CD14-positive monocyte (primary cell): ENCODE measurements around the gene TRAPPC3L. TPM values are rescaled to one million over a fixed set of nuclear protein-coding genes. Genes with fewer than 3 reads are reported as not detected.

ENCODE experiments used
- DNase-seq, 3 donors: peaks; one replicate each; pipeline ENCODE4 v3.0.0-alpha.2; 2011 to 2022
- H2AFZ ChIP-seq: 2 replicates; pipeline ENCODE4 v1.6.0; 2012; ENCODE audit warnings: mild to moderate bottlenecking, low read depth, low read length, inconsistent platforms; ENCODE audit not compliant: insufficient read depth, poor library complexity, severe bottlenecking
- H3K27ac ChIP-seq, 2 donors: 1 replicate in 1 of 2; 2 replicates in 1 of 2; pipeline ENCODE4 v1.5.1; 2012 to 2013; ENCODE audit warnings: low read length in 2 of 2, control low read depth in 1 of 2, inconsistent platforms in 1 of 2, low read depth in 1 of 2, mild to moderate bottlenecking in 1 of 2
- H3K27me3 ChIP-seq, 2 donors: one replicate each; pipeline versions ENCODE4 v1.6.0 to v1.6.1; 2011 to 2013; ENCODE audit warnings: low read length in 2 of 2; ENCODE audit not compliant: control insufficient read depth in 2 of 2, insufficient read depth in 2 of 2
- H3K36me3 ChIP-seq, 2 donors: replicated peaks in 1 of 2; 1 replicate in 1 of 2; 2 replicates in 1 of 2; pipeline versions ENCODE4 v1.5.1 to v1.6.1; 2012 to 2013; ENCODE audit warnings: low read length in 2 of 2, control low read depth in 1 of 2, inconsistent platforms in 1 of 2, mild to moderate bottlenecking in 1 of 2; ENCODE audit not compliant: insufficient read depth in 2 of 2, control insufficient read depth in 1 of 2
- H3K4me1 ChIP-seq, 2 donors: 1 replicate in 1 of 2; 2 replicates in 1 of 2; pipeline versions ENCODE4 v1.5.1 to v1.6.1; 2012 to 2013; ENCODE audit warnings: low read length in 2 of 2, control low read depth in 1 of 2, inconsistent platforms in 1 of 2, mild to moderate bottlenecking in 1 of 2, moderate library complexity in 1 of 2; ENCODE audit not compliant: insufficient read depth in 2 of 2, control insufficient read depth in 1 of 2
- H3K4me2 ChIP-seq: replicated peaks from 2 replicates; pipeline ENCODE3; 2012; ENCODE audit warnings: low read length, moderate library complexity, mild to moderate bottlenecking; ENCODE audit not compliant: poor library complexity, severe bottlenecking; ENCODE audit errors: extremely low read depth
- H3K4me3 ChIP-seq, 3 experiments: fragments of 200-600 bp in 1 of 3; sonication (generic) in 1 of 3; replicated peaks in 1 of 3; 1 replicate in 2 of 3; 2 replicates in 1 of 3; pipeline ENCODE4 v1.5.1; 2011 to 2013; ENCODE audit warnings: low read length in 3 of 3, mild to moderate bottlenecking in 3 of 3, control low read depth in 2 of 3, low read depth in 2 of 3, inconsistent platforms in 1 of 3, moderate library complexity in 1 of 3
- H3K79me2 ChIP-seq: 2 replicates; pipeline ENCODE4 v1.6.0; 2012; ENCODE audit warnings: mild to moderate bottlenecking, control low read depth, inconsistent platforms, low read length, moderate library complexity; ENCODE audit not compliant: insufficient read depth
- H3K9ac ChIP-seq: 2 replicates; pipeline ENCODE4 v1.6.0; 2017; ENCODE audit warnings: low read length, mild to moderate bottlenecking; ENCODE audit not compliant: insufficient read depth, poor library complexity, severe bottlenecking
- H3K9me3 ChIP-seq, 2 donors: replicated peaks in 1 of 2; 1 replicate in 1 of 2; 2 replicates in 1 of 2; pipeline versions ENCODE4 v1.5.1 to v1.6.1; 2012 to 2013; ENCODE audit warnings: low read length in 2 of 2, control low read depth in 1 of 2; ENCODE audit not compliant: control insufficient read depth in 1 of 2, insufficient read depth in 1 of 2
- H4K20me1 ChIP-seq: 2 replicates; pipeline ENCODE4 v1.6.0; 2012; ENCODE audit warnings: mild to moderate bottlenecking, low read length, control low read depth, moderate library complexity; ENCODE audit not compliant: insufficient read depth
- H3K27ac Mint-ChIP-seq, 7 donors: one replicate each; pipeline ENCODE4 v1.8.0; 2020; ENCODE audit warnings: mild to moderate bottlenecking in 7 of 7, mixed read lengths in 7 of 7, moderate library complexity in 6 of 7, inconsistent platforms in 2 of 7
- H3K27me3 Mint-ChIP-seq, 3 donors: one replicate each; pipeline ENCODE4 v1.8.0; 2021 to 2022; ENCODE audit warnings: low read depth in 3 of 3, mild to moderate bottlenecking in 3 of 3, mixed read lengths in 3 of 3, moderate library complexity in 3 of 3, inconsistent platforms in 1 of 3
- H3K36me3 Mint-ChIP-seq, 2 donors: one replicate each; pipeline ENCODE4 v1.8.0; 2020; ENCODE audit warnings: mixed read lengths in 2 of 2, inconsistent platforms in 1 of 2, mild to moderate bottlenecking in 1 of 2
- H3K4me1 Mint-ChIP-seq: one replicate; pipeline ENCODE4 v1.8.0; 2020; ENCODE audit warnings: mild to moderate bottlenecking, mixed read lengths
- H3K4me3 Mint-ChIP-seq, 2 donors: one replicate each; pipeline ENCODE4 v1.8.0; 2020; ENCODE audit warnings: mild to moderate bottlenecking in 2 of 2, mixed read lengths in 2 of 2, moderate library complexity in 1 of 2
- H3K9me3 Mint-ChIP-seq, 7 donors: one replicate each; pipeline ENCODE4 v1.8.0; 2020 to 2022; ENCODE audit warnings: mixed read lengths in 7 of 7, mild to moderate bottlenecking in 6 of 7, moderate library complexity in 6 of 7, inconsistent platforms in 2 of 7
- WGBS: methylation state at CpG from one replicate; pipeline ENCODE4 v1.1.5; 2013; ENCODE audit warnings: missing lambda C conversion rate; ENCODE audit not compliant: insufficient coverage; 5-methylcytosine and 5-hydroxymethylcytosine counted together
- intact Hi-C, 2 donors: fragments of 100-400 bp; cut with micrococcal nuclease; formaldehyde crosslinking; loops; one replicate each; pipeline versions ENCODE4 v1.15.0 to v1.15.1; 2023
- polyA plus RNA-seq, 3 donors: library from polyadenylated mRNA; depleted of rRNA in 1 of 3; unstranded in 2 of 3; stranded (reverse) in 1 of 3; fragments of 300-500 nt in 2 of 3; fragments of >200 nt in 1 of 3; fragmentation: Illumina TruSeq in 2 of 3; gene quantifications; 1 replicate in 2 of 3; 2 replicates in 1 of 3; pipeline ENCODE4 v1.2.3, GENCODE V29; 2012 to 2021
- TF ChIP-seq, protein P1 (sequence below): fragments of 200-600 bp; IDR thresholded peaks from one replicate; pipeline ENCODE4 v1.8.0; 2022; ENCODE audit warnings: antibody characterized with exemption, mild to moderate bottlenecking

Gene TRAPPC3L
- polyA plus RNA-seq, 3 donors = 0.17 TPM; not detected in 2

GRCh38 chr6:116571683-116572000 is 26.2 kb upstream of the TRAPPC3L start:
- Mint-ChIP-seq H3K27ac (peak overlapping the region; percentile 94 to 98 (median 96)), H3K4me3 (peak overlapping the region; percentile 97 to 99), H3K27me3 (no peaks in the 10 kb centered on the region), H3K36me3 (peaks cover 18 to 19% of the 10 kb centered on the region in 2 donors), H3K9me3 (peaks cover 3 to 8% (median 5%) of the 10 kb centered on the region in 7 donors), H3K4me1 (peaks cover 56% of the 10 kb centered on the region)
- no CpG with 5 or more reads among the region's 12 CpGs for WGBS
- TF ChIP-seq, protein P1, sequence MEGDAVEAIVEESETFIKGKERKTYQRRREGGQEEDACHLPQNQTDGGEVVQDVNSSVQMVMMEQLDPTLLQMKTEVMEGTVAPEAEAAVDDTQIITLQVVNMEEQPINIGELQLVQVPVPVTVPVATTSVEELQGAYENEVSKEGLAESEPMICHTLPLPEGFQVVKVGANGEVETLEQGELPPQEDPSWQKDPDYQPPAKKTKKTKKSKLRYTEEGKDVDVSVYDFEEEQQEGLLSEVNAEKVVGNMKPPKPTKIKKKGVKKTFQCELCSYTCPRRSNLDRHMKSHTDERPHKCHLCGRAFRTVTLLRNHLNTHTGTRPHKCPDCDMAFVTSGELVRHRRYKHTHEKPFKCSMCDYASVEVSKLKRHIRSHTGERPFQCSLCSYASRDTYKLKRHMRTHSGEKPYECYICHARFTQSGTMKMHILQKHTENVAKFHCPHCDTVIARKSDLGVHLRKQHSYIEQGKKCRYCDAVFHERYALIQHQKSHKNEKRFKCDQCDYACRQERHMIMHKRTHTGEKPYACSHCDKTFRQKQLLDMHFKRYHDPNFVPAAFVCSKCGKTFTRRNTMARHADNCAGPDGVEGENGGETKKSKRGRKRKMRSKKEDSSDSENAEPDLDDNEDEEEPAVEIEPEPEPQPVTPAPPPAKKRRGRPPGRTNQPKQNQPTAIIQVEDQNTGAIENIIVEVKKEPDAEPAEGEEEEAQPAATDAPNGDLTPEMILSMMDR = no peak
- DNase-seq = no peak
- Histone ChIP-seq H3K4me2 (peak overlapping the region; percentile 78), H3K79me2 (peaks cover 63% of the 10 kb centered on the region), H3K4me3 (peak overlapping the region; percentile 66 to 89 (median 81)), H3K36me3 (peaks cover 8 to 20% of the 10 kb centered on the region in 2 donors), H3K4me1 (peaks cover 38 to 46% of the 10 kb centered on the region in 2 donors), H4K20me1 (no peaks in the 10 kb centered on the region), H3K27ac (peak overlapping the region; percentile 91 to 96), H3K9me3 (peaks cover 5 to 7% of the 10 kb centered on the region in 2 donors), H2AFZ (peak overlapping the region; percentile 96), H3K27me3 (no peaks in the 10 kb centered on the region), H3K9ac (peak overlapping the region; percentile 96)
- intact Hi-C loops = loop anchor here in 1 of 2 donors (5.0 kb wide), 1 partner anchor 96 kb away; the partner anchor contains the start of gene ZUP1

GRCh38 chr6:116570856-116571682 is 25.6 kb upstream of the TRAPPC3L start, which contains the start of gene RWDD1:
Gene RWDD1 (plus strand): TSS chr6:116571504. CDS start chr6:116571583, 79 bp downstream.
- peaks cover 58% of the 10 kb centered on the region for H3K79me2 ChIP-seq
- H2AFZ ChIP-seq = peak within 1 kb of the TSS; percentile 96
- TF ChIP-seq, protein P1 = no peak
- peaks cover 38 to 46% of the 10 kb centered on the region in 2 donors for H3K4me1 ChIP-seq
- peak within 1 kb of the TSS; percentile 91 to 96 for H3K27ac ChIP-seq
- peak; percentile 97 to 98 (median 98) for DNase-seq
- peaks cover 4 to 14% of the 10 kb centered on the region in 2 donors for H3K36me3 ChIP-seq
- H3K27ac Mint-ChIP-seq = peak within 1 kb of the TSS; percentile 94 to 99 (median 98)
- peaks cover 5 to 8% of the 10 kb centered on the region in 2 donors for H3K9me3 ChIP-seq
- WGBS = 0% methylated on average over 59 of the region's 62 CpGs
- no peaks in the 10 kb centered on the region for H4K20me1 ChIP-seq
- intact Hi-C loops = loop anchor here in 1 of 2 donors (5.0 kb wide), 1 partner anchor 96 kb away; the partner anchor contains the start of gene ZUP1
- H3K9ac ChIP-seq = peak within 1 kb of the TSS; percentile 96
- H3K4me1 Mint-ChIP-seq = peaks cover 56% of the 10 kb centered on the region
- peak within 1 kb of the TSS; percentile 87 to 92 (median 89) for H3K4me3 ChIP-seq
- peak within 1 kb of the TSS; percentile 99 for H3K4me3 Mint-ChIP-seq
- H3K4me2 ChIP-seq = peak within 1 kb of the TSS; percentile 84
- peaks cover 0 to 2% (median 0%) of the 10 kb centered on the region in 3 donors for H3K27me3 Mint-ChIP-seq
- peaks cover 12 to 13% of the 10 kb centered on the region in 2 donors for H3K36me3 Mint-ChIP-seq
- no peaks in the 10 kb centered on the region for H3K27me3 ChIP-seq
- H3K9me3 Mint-ChIP-seq = peaks cover 3 to 9% (median 7%) of the 10 kb centered on the region in 7 donors
